HG02938 (cell line): ENCODE results near the gene GDPD4.

Experiments used
- ATAC-seq: cut with Tn5 transposase; IDR thresholded peaks from one replicate; pipeline ENCODE4 v1.9.1; 2021; ENCODE audit warnings: mild to moderate bottlenecking, moderate library complexity; ENCODE audit not compliant: unreplicated experiment

GDPD4 gene

DNA sequence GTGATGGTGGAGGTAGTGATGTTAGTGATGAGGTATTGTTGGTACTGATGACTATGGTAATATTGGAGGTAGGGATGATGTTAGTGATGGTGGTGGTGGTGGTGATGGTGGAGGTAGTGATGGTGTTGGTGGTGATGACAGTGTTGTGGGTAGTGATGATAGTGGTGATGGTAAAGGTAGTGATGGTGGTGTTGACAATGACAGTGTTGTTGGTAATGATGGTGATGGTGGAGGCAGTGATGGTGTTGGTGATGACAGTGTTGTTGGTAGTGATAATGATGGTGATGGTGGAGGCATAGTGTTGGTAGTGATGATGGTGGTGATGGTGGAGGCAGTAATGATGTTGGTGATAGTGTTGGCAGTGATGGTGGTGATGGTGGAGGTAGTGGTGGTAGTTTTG is 108.3 kb downstream of the GDPD4 start:
- no peak for ATAC-seq

GRCh38 chr11:77191823-77192495 is 109.5 kb downstream of the GDPD4 start:
- ATAC-seq, result no peak

GRCh38 chr11:77191429-77191822 is 110.1 kb downstream of the GDPD4 start:
- ATAC-seq, result no peak

DNA sequence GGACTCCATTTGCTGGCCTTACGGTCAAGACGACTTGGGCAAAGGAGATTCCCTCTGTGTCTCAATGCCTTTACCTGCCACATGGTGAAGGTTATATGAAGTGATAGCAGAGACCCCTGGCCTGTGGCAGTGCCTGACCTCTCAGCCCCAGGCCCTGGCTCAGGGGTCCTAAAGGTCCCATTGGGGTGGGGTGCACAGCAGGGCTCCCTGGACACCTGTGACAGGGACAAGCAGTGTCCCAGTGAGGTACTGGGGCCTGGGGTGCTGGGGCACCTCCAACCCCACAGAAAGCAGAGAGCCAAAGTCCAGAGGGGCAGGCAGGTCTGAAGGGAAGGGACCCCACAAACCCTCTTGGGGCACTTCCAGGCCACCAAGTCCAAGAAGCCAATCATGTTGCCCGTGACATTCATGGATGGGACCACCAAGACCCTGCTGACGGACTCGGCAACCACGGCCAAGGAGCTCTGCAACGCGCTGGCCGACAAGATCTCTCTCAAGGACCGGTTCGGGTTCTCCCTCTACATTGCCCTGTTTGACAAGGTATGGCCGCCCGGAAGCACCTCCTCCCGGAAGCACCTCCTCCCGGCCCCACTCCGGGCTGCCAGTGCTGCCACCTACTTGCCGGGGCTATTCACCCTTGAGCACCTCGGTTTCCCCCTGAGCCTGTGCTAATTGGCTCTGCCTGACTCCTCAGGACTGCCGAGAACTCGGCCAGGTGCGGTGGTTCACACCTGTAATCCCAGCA is 111.0 kb downstream of the GDPD4 start:
- ATAC-seq, result no peak

- ATAC-seq, result no peak
Measured at GRCh38 chr11:77189588-77190210, 111.8 kb downstream of the GDPD4 start.

DNA sequence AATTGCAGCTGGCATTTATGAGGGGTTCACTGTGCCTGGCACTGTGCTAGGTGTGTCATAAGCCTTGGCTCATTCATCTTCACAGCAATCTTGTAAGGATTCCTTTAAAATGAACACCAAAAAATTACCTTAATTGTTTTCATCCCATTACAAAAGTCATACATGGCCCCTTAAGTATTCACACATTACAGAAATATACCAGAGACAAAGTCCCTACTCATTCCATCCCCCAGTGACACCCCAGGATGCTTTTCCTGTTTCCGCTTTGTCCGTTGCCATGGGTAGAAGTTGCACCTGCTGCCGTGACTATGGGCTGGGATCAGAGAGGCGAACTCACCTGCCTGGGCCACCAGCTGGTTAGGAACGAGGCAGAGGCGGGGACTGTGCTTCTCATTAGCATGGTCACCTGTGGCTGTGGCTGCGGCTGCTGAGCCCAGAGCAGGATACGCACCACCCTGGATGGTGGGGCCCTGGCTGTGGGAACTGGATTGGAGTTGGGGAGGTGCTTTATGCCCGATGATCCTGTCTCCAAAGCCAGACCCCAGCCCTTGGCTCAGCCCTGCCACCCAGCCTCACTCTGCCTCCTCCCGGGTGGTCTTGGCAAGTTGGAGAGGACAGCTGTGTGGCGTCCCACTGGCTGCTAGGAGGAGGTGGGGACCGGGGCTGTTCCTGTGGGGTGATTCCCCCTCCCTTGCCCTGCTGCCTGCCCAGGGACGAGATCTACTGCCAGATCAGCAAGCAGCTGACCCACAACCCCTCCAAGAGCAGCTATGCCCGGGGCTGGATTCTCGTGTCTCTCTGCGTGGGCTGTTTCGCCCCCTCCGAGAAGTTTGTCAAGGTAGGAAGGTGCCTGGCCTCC is 112.6 kb downstream of the GDPD4 start:
- ATAC-seq, result no peak

DNA sequence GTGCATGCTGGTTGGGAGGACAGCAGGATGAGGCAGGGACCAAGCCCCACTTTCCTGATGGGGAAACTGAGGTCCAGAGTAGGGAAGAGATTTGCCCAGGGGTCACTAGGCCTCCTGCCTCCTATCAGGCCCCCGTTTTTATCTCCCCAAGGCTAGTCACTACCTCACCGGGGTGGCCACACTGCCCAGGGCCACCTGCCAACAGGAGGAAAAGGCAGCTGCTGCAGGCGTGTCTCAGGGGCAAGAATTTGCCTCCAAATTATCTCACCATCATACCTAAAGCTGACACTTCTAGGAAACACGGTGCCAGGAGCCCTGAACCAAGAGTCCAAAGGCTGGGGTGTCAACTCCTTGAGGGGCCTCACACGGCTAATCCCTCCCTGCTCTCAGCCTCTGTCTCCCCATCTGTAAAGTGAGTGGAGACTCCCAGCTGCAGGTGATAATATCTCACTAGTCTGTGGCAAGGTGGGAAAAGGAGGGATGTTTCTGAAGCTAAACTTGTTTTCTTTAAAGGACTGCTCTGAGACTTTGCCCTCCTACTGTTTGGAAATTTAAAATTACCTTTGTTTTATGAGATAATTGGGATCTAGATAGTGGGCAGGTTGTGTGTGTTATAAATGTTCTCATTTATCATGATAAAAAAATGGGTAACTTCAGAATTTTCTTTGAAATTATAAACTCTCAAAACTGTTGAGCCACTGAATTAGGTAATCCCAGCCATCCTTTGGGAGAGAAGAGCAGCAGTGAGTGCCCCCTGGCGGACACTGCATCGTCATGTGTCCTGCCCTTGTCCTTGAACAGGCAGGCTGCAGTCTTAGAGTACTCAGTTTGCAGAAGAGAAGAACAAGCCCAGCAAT is 113.5 kb downstream of the GDPD4 start:
- no peak for ATAC-seq

DNA sequence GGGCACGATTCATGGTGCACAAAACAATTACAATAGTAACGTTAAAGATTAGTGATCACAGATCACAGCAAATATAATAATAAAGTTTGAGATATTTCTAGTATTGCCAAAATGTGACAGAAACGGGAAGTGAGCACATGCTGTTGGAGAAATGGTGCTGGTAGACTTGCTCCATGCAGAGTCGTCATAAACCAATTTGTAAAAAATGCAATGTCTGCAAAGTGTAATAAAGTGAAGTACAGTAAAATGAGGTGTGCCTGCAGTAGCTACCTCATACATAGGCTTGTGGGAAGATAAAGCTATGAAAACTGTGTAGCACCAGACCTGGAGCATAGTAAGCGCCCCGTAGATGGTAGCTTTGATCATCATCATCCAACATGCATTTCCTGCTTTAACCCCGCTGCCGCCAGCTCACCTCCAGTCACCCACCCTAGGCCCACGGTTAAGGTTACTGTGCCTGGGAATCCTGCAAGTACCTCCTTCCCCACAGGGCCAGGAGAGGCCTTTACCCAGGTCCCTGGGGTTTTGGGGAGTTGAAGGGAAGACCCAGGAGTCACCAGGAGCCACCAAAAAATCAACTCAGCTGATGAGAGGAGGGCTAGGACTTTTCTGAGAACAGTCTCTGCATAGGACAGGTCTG is 114.3 kb downstream of the GDPD4 start:
- ATAC-seq, result no peak

DNA sequence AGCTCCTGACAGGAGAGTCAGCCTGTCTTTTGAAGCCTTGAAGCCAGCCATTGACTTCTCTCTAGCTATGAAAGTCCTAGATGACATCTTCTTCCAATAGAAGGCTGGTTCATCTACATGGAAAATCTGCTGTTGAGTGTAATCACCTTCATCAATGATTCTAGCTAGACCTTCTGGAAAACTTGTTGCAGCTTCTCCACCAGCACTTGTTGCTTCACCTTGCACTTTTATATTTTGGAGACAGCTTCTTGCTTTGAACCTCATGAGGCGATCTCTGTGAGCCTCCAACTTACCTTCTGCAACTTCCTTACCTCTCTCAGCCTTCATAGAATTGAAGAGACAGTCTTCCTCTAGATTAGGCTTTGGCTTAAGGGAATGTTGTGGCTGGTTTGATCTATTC is 115.2 kb downstream of the GDPD4 start:
- no peak for ATAC-seq

DNA sequence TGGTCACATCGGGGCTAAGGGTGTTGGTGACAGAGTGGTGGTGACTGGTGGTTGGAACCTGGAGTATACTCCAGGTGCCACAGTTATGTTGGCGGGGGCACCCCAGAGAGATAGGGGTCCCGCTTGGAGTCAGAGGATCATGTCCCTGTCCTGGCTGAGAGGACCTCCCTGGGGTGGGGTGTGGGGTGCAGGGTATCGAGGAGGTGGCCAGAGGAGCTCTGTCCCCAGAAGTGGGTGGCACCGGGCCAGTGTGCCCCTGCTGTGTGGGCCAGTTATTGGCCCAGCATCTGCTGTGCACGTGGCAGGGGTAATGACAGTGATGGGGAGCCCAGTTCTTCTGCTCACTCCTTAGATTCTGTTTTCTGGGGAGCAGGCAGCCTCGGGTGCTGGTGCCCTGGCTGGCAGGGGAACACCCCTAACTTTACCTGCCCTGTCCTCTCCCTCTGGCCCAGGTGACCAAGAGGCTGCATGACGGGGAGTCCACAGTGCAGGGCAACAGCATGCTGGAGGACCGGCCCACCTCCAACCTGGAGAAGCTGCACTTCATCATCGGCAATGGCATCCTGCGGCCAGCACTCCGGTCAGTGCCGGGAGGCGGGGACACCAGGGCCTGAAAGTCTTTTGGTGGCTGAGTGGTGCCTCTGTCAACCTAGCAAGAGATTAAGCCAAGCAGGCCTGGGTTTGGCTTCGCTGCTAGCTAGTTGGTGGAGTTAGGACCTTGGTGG is 117.2 kb downstream of the GDPD4 start:
- ATAC-seq, result no peak

GRCh38 chr11:77183431-77183984 is 118.0 kb downstream of the GDPD4 start:
- no peak for ATAC-seq

- ATAC-seq, result no peak
Measured at GRCh38 chr11:77182542-77183430, 118.7 kb downstream of the GDPD4 start.

DNA sequence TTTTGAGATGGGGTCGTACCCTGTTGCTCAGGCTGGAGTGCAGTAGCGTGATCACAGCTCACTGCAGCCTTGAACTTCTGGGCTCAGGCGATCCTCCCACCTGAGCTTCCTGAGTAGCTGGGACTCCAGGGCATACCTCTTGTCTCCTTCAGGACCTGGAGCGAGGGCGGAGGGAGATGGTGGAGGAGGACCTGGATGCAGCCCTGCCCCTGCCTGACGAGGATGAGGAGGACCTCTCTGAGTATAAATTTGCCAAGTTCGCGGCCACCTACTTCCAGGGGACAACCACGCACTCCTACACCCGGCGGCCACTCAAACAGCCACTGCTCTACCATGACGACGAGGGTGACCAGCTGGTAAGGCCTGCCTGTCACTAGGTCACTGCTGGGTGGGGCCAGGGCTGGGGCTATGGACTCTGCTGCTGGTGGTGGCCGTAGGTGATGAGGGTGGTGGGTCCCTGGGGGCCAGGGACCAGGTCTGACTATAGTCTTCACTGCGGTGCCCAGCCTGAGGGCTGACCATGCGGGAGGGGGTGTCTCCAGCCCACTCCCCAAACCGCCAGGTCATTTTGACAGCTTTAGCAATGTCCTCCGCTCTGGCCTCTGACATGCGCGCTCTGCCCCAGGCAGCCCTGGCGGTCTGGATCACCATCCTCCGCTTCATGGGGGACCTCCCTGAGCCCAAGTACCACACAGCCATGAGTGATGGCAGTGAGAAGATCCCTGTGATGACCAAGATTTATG is 119.5 kb downstream of the GDPD4 start:
- no peak for ATAC-seq

- no peak for ATAC-seq
Measured at GRCh38 chr11:77181226-77181625, 120.3 kb downstream of the GDPD4 start.

- ATAC-seq, result no peak
Measured at GRCh38 chr11:77180346-77180745, 121.1 kb downstream of the GDPD4 start.

- no peak for ATAC-seq
Measured at GRCh38 chr11:77179681-77180080, 121.8 kb downstream of the GDPD4 start.

DNA sequence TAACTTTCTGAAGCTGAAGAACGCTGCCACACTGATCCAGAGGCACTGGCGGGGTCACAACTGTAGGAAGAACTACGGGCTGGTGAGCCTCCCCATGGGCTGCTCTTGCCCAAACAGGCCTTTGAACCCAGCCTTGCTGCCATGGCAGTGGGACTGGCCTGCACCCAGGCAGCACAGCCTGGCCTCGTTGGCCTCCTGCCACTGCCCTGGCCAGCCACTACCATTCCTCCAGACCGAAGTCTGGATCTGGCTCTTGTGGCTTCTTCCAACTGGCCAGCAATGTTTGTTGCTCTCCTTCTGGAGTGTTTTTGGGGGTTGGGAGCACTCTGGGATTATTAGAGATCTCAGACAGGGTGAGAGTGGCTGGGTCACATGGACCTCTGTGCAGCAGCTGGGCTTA is 122.4 kb downstream of the GDPD4 start:
- no peak for ATAC-seq
